Erythroblast (primary cell): Measurements from ENCODE around the gene MCF2L.

Experiments
- DNase-seq, 2 experiments: peaks; one replicate each; lab custom pipeline; 2025; lab: John Stamatoyannopoulos, UW
- GATA1 ChIP-seq: IDR thresholded peaks from 2 replicates; pipeline ENCODE4 v1.6.1; 2011; ENCODE audit warnings: low read depth, mild to moderate bottlenecking, control low read depth, low read length, moderate library complexity
- POLR2A ChIP-seq: IDR thresholded peaks from 2 replicates; pipeline ENCODE4 v1.6.1; 2011; ENCODE audit warnings: mild to moderate bottlenecking, low read length

MCF2L gene

GRCh38 chr13:112997188-112998130, 28.4 kb downstream of the MCF2L start:
- DNase-seq = no peak
- no peak for TF ChIP-seq POLR2A
- no peak for TF ChIP-seq GATA1

GRCh38 chr13:112998521-112999280, 29.7 kb downstream of the MCF2L start:
- TF ChIP-seq POLR2A (no peak), GATA1 (no peak)
- DNase-seq = no peak

- no peak for TF ChIP-seq POLR2A
- no peak for TF ChIP-seq GATA1
- DNase-seq = no peak
Observed at GRCh38 chr13:112999414-113000177, 30.6 kb downstream of the MCF2L start.

- no peak for TF ChIP-seq POLR2A
- no peak for TF ChIP-seq GATA1
- DNase-seq = no peak
Observed at GRCh38 chr13:113000575-113000974, 31.6 kb downstream of the MCF2L start.

- no peak for TF ChIP-seq GATA1
- TF ChIP-seq POLR2A = no peak
- DNase-seq = no peak
Observed at GRCh38 chr13:113001241-113002140, 32.5 kb downstream of the MCF2L start.

- TF ChIP-seq POLR2A (no peak), GATA1 (no peak)
- DNase-seq = no peak
Observed at GRCh38 chr13:113002206-113002912, 33.3 kb downstream of the MCF2L start.

GRCh38 chr13:113002913-113003290, 33.9 kb downstream of the MCF2L start:
- TF ChIP-seq GATA1 (no peak), POLR2A (no peak)
- no peak for DNase-seq

- TF ChIP-seq POLR2A = no peak
- DNase-seq = no peak
Observed at GRCh38 chr13:113004126-113004525, 35.1 kb downstream of the MCF2L start.

GRCh38 chr13:113005076-113005865, 36.3 kb downstream of the MCF2L start:
- no peak for DNase-seq
- TF ChIP-seq GATA1 (no peak), POLR2A (no peak)

GRCh38 chr13:113005997-113006396, 37.0 kb downstream of the MCF2L start:
- DNase-seq = no peak
- TF ChIP-seq POLR2A = no peak
- no peak for TF ChIP-seq GATA1

GRCh38 chr13:113006660-113007059, 37.6 kb downstream of the MCF2L start:
- TF ChIP-seq POLR2A = no peak
- no peak for TF ChIP-seq GATA1
- DNase-seq = no peak
